GM13976 (cell line): ENCODE measurements around the gene FOXN3.
"Not testable (repeated sequence)": the region's sequence is repeated elsewhere in the genome, so short reads cannot be mapped to it uniquely, and the experiment has no call there.

Source experiments
- DNase-seq: peaks from one replicate; pipeline ENCODE4 v3.0.0; 2012; ENCODE audit warnings: low spot score
- in situ Hi-C: fragments of 300-500 bp; cut with MboI; formaldehyde crosslinking; loops from one replicate; pipeline ENCODE4 v1.12.0; 2022; ENCODE audit warnings: low sequenced_read_pairs, mixed read lengths, inconsistent platforms; ENCODE audit not compliant: unreplicated experiment
- TF ChIP-seq, protein P1 (sequence below): IDR thresholded peaks from 2 replicates; pipeline ENCODE4 v1.5.1; 2012; ENCODE audit warnings: borderline replicate concordance, mild to moderate bottlenecking; ENCODE audit not compliant: insufficient read depth; ENCODE audit errors: extremely low read depth, missing control alignments, control extremely low read depth

The FOXN3 gene

GRCh38 chr14:89298056-89298834 lies 118.8 kb downstream of the FOXN3 start:
- TF ChIP-seq, protein P1, sequence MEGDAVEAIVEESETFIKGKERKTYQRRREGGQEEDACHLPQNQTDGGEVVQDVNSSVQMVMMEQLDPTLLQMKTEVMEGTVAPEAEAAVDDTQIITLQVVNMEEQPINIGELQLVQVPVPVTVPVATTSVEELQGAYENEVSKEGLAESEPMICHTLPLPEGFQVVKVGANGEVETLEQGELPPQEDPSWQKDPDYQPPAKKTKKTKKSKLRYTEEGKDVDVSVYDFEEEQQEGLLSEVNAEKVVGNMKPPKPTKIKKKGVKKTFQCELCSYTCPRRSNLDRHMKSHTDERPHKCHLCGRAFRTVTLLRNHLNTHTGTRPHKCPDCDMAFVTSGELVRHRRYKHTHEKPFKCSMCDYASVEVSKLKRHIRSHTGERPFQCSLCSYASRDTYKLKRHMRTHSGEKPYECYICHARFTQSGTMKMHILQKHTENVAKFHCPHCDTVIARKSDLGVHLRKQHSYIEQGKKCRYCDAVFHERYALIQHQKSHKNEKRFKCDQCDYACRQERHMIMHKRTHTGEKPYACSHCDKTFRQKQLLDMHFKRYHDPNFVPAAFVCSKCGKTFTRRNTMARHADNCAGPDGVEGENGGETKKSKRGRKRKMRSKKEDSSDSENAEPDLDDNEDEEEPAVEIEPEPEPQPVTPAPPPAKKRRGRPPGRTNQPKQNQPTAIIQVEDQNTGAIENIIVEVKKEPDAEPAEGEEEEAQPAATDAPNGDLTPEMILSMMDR = no peak
- no peak for DNase-seq
- in situ Hi-C loops = no loop called here

DNA sequence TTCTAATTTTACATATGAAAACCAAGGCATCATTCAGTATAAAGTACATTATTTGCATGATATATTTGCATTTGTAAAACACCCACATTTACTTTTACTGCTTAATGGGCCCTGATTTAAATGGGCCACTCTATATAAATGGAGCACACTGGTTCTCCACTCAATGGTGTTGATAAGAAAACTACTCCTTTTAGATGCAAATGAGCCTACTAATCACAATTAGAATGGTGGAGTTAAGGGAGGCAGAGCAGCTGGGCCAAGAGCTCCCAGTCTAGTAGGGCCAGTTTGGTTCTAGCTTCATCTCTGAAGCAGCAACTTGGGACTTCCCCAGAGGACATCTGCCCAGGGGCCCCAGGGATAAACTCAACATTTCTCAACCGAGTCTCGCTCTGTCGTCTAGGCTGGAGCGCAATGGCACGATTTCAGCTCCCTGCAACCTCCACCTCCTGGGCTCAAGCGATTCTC lies 120.7 kb downstream of the FOXN3 start:
- TF ChIP-seq, protein P1 = no peak
- in situ Hi-C loops = no loop called here
- DNase-seq = no peak

GRCh38 chr14:89294872-89295271 lies 122.2 kb downstream of the FOXN3 start:
- TF ChIP-seq, protein P1 = no peak
- in situ Hi-C loops = no loop called here

GRCh38 chr14:89294469-89294868 lies 122.6 kb downstream of the FOXN3 start:
- DNase-seq, in situ Hi-C loops: not testable (repeated sequence)

More at GRCh38 chr14:89294872-89295271, 122.2 kb downstream of the FOXN3 start:
- no peak for DNase-seq

GRCh38 chr14:89294060-89294459 lies 123.0 kb downstream of the FOXN3 start:
- TF ChIP-seq, protein P1 = no peak
- in situ Hi-C loops = no loop called here
- DNase-seq = no peak

DNA sequence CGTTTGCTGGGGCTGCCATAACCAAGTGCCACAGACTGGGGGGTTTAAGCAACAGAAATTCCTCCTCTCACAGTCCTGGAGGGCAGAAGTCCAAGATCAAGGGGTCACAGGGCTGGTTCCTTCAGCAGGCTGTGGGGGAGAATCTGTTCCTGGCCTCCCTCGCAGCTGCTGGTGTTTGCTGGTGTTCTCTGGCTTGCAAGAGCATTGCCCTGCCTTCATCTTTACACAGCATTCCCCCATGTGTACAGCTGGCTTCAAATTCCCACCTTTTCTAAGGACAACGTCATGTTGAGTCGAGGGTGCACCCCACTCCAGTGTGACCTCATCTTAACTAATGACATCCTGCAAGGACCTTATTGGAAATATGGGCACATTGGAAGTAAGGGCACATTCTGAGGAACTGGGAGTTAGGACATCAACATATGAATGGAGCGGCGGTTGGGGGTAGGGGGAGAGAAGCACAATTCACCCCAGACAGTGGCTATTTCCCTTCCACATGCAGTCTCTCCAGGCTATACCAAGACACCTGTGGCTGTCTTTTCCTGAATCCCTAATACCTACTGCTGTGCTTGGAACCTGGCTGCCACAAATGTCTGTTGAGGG lies 123.6 kb downstream of the FOXN3 start:
- in situ Hi-C loops = no loop called here
- TF ChIP-seq, protein P1 = no peak
- DNase-seq = no peak
